Measurements from ENCODE around the gene FJX1.
"Not testable (repeated sequence)": the region's sequence is repeated elsewhere in the genome, so short reads cannot be mapped to it uniquely, and the experiment has no call there.

FJX1 gene

GRCh38 chr11:35635933-35636332 lies 17.7 kb downstream of the FJX1 start:
- no peak for DNase-seq

- DNase-seq: no peak
These were observed 21.4 kb downstream of the FJX1 start for GRCh38 chr11:35639591-35640179.

DNA sequence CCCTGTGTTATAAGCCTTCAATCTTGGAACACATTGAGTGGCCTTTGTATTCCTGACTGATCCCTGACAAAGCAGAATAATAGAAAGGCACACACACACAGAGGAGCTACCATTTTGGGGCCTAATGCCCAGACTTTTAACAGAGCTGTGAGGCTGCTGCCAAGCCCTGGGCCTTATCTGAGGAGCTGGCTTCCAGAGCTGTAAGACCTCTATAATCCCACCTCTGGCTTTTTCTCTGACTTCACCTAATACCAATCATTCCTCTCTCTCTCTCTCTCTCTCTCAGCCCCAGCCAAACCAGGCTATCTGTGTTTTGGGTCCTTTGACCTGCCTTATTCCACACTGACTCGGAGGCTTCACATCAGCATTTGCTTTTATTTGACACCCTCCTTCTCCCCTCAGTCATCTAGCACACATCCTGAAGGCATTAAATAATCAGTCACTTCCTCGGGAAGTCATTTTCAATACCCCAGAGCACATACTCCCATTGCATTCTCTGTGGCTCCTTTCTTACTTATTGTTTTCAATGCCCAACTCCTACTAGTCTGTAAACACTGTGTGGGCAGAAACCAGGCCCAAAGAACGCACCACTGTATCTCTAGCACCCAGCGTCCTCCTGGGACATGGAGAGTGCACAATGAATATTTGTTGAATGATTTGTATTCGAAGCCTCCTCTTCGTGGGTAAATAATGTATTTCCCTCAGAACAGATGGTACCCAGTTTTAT lies 23.1 kb downstream of the FJX1 start:
- DNase-seq: no peak

- DNase-seq: no peak
These were observed 23.7 kb downstream of the FJX1 start for GRCh38 chr11:35641964-35642363.

DNA sequence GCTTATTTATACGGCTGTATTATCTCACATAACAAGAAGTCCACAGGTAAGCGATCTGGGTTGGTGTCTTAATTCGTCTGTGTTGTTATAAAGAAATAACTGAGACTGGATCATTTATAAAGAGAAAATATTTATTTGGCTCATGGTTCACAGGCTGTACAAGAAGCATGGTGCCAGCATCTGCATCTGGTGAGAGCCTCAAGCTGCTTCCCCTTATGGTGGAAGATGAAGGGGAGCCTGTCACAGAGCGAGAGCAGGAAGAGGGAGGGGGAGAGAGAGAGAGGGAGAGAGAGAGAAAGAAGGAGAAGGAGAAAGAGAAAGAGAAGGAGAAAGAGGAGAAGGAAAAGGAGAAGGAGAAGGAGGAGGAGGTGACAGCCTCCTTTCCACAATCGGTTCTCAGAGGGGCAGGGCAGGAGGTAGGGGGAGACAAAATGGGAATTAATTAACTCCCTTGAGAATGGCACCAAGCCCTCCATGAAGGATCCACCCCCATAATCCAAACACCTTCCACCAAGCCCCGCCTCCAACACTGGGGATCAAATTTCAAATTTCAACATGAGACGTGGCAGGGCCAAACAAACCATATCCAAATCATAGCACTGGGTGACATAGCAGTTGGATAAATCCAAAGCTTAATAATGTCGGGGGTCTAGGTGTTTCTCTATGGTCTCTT lies 29.3 kb downstream of the FJX1 start:
- no peak for DNase-seq

GRCh38 chr11:35650006-35650405 lies 31.7 kb downstream of the FJX1 start:
- DNase-seq: no peak

- no peak for DNase-seq
These were observed 32.2 kb downstream of the FJX1 start for GRCh38 chr11:35650467-35650866.

GRCh38 chr11:35651263-35651662 lies 33.0 kb downstream of the FJX1 start:
- no peak for DNase-seq

DNA sequence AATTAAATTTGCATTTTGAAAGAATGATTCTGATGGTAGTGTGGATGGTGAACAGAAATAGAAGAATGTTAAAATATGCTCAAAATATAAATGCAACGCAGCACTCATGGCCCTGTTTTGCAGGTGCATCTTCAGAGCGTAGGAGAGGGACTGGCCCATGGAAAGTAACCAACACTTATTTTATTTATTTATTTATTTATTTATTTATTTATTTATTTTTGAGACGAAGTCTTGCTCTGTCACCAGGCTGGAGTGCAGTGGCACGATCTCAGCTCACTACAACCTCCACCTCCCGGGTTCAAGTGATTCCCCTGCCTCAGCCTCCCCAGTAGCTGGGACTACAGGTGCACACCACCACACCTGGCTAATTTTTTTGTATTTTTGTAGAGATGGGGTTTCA lies 34.5 kb downstream of the FJX1 start:
- DNase-seq: not testable (repeated sequence)

- DNase-seq: no peak
These were observed 36.5 kb downstream of the FJX1 start for GRCh38 chr11:35654711-35655110.

- DNase-seq: no peak
These were observed 37.0 kb downstream of the FJX1 start for GRCh38 chr11:35655254-35655653.

DNA sequence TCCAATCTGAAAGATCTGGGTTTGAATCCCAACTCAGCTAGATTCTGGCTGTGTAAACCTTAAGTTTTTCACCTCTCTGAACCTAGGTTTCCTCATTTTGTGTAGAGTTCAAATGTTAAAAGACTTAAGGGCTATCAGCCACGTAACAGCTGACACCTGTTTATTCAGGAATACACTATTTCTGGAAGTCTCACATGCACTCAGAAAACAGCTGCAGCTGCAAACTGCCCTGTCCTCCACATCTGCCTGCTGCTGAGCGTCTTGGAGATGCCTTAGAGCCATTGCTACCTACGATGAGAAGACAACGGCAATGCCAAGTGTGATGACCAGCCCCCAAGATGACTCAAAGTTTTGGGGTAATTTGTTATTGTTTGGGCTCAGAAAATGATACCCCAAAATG lies 37.6 kb downstream of the FJX1 start:
- no peak for DNase-seq

DNA sequence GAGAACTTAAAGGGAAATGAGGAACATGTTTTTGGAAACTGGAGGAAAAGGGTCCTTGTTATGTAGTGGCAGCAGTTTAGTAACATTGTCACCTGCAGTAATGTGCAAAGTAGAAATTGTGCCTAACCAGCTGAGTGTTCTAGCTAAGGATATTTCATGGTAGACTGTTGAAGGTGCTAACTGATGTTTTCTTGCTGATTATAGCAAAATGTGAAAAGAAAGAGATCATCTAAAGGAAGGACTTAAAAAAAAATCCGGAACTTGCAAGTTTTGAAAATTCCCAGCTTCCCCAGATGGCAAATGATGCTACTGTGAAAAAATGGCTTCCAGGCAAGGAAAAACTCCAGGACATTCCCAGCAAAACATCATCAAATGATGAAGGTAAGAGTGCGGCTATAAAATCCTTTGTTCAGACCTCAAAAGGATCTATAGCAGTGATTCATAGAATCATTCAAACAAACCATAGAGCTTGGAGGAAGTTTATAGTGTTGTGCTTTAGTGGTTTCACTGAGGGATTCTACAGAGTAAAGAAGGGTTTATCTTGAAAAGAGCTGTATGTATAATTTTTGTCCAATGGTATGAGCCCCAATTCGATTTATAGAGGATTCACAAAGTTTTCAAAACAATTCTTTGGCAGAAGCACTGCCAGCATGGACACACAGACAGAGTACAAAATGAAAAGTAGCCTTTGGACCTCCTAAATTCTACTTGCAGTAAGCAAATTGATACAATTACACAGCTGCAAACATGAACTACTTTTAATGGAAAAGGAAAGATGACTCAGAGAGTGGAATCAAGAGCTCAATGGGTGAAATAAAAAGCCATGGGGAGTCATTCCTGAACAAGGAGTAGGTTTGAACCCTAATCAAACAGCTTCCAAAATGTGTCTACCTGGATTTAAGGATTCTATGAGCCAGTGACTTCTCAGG lies 40.0 kb downstream of the FJX1 start:
- no peak for DNase-seq

DNA sequence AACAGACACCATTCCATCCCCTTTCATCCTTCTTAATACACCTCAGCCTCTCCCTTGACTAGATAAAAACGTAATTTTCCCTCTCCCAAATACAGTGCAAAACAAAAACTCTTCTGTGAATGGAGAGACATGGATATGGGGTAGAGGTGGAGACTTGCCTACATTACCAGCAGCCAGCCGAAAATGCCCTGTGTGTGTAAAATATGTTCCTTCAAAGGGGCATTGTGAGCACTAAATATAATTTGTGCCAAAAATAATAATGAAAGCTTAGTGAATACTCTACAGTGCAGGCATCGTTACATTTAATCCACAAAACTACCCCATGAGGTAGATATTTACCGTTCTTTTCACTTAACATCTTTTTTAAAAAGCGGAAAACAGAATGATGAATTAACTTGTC lies 43.3 kb downstream of the FJX1 start:
- DNase-seq: no peak

GRCh38 chr11:35662061-35662648 lies 43.9 kb downstream of the FJX1 start:
- DNase-seq: peak; percentile 3

- DNase-seq: peak; percentile 71
These were observed 44.6 kb downstream of the FJX1 start, which contains the start of gene TRIM44 for GRCh38 chr11:35662649-35663407. Gene TRIM44, plus strand, starts transcription at chr11:35662775. Its CDS starts 337 bp downstream, at chr11:35663112.

DNA sequence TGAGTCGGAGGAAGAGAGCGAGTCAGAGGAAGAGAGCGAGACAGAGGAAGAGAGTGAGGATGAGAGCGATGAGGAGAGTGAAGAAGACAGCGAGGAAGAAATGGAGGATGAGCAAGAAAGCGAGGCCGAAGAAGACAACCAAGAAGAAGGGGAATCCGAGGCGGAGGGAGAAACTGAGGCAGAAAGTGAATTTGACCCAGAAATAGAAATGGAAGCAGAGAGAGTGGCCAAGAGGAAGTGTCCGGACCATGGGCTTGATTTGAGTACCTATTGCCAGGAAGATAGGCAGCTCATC lies 45.1 kb downstream of the FJX1 start:
- DNase-seq: no peak

GRCh38 chr11:35664977-35665441 lies 46.7 kb downstream of the FJX1 start:
- no peak for DNase-seq

DNA sequence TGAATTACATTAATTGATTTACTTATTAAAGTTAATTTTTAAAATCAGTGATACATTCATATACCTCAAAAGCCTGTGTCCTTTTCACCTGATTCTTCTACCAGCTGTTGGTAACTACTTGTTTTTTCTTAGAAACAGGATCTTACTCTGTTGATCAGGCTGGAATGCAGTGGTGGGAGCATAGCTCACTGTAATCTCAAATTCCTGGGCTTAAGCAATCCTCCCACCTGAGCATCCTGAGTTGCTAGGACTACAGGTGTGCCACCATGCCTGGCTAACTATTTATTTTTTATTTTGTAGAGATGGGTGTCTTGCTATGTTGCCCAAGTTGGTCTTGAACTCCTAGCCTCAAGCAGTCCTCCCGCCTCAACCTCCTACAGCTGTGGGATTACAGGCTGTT lies 49.0 kb downstream of the FJX1 start:
- no peak for DNase-seq

DNA sequence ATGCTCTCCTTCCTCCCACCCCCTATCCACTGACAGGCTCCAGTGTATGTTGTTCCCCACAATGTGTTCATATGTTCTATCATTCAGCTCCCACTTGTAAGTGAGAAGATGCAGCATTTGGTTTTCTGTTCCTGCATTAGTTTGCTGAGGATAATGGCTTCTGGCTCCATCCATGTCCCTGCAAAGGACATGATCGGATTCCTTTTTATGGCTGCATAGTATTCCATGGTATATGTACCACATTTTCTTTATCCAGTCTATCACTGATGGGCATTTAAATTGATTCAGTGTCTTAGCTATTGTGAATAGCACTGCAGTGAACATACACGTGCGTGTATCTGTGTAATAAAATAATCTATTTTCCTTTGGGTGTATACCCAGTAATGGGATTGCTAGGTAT lies 50.1 kb downstream of the FJX1 start:
- DNase-seq: not testable (repeated sequence)

Data from activated gamma-delta T cell treated with Interleukin-2 at 50 U/mL for 16 hours (primary cell).